Measurements from ENCODE around the gene MADD.
"Not testable (repeated sequence)": the region's sequence is repeated elsewhere in the genome, so short reads cannot be mapped to it uniquely, and the experiment has no call there.

Gene MADD

GRCh38 chr11:47326198-47326597, 56.3 kb downstream of the MADD start:
- DNase-seq, result no peak

GRCh38 chr11:47327025-47327424, 57.1 kb downstream of the MADD start:
- DNase-seq, result no peak

GRCh38 chr11:47327949-47328348, 58.0 kb downstream of the MADD start:
- DNase-seq, result no peak

GRCh38 chr11:47328449-47329390, 58.8 kb downstream of the MADD start:
- no peak for DNase-seq

GRCh38 chr11:47329431-47329986, 59.6 kb downstream of the MADD start:
- no peak for DNase-seq

GRCh38 chr11:47329987-47330931, 60.3 kb downstream of the MADD start:
- no peak for DNase-seq

GRCh38 chr11:47331454-47332302, 61.7 kb downstream of the MADD start:
- DNase-seq, result no peak

- DNase-seq, result no peak
Observed at GRCh38 chr11:47332303-47332711, 62.4 kb downstream of the MADD start.

- no peak for DNase-seq
Observed at GRCh38 chr11:47332791-47333525, 63.0 kb downstream of the MADD start.

- DNase-seq, result no peak
Observed at GRCh38 chr11:47333526-47333845, 63.6 kb downstream of the MADD start.

- no peak for DNase-seq
Observed at GRCh38 chr11:47333886-47334443, 64.0 kb downstream of the MADD start.

- not testable (repeated sequence) for DNase-seq
Observed at GRCh38 chr11:47334699-47335411, 64.9 kb downstream of the MADD start.

GRCh38 chr11:47335733-47336132, 65.8 kb downstream of the MADD start:
- DNase-seq, result no peak

- no peak for DNase-seq
Observed at GRCh38 chr11:47336595-47336994, 66.7 kb downstream of the MADD start.

- DNase-seq, result no peak
Observed at GRCh38 chr11:47337229-47337924, 67.4 kb downstream of the MADD start.

- no peak for DNase-seq
Observed at GRCh38 chr11:47338396-47339241, 68.7 kb downstream of the MADD start.

GRCh38 chr11:47340010-47340409, 70.1 kb downstream of the MADD start:
- no peak for DNase-seq

GRCh38 chr11:47340980-47341775, 71.2 kb downstream of the MADD start:
- no peak for DNase-seq

Measured in CD4-positive, alpha-beta T cell treated with Interferon gamma for 1 hour (primary cell).